H1 (cell line): ENCODE data around the gene PTPRG. TPM values are rescaled to one million over a fixed set of nuclear protein-coding genes. Genes with fewer than 3 reads are reported as not detected.

Experiments used
- CTCF ChIA-PET: fragments of 300-600 bp; sonication (Branson Sonifier 250); formaldehyde crosslinking; loops from one replicate; lab custom pipeline; 2021; ENCODE audit not compliant: partially characterized antibody; lab: Charles Lee
- POLR2A ChIA-PET: fragments of 300-600 bp; sonication (Branson Sonifier 250); formaldehyde crosslinking; loops from one replicate; lab custom pipeline; 2021; ENCODE audit warnings: inconsistent platforms; ENCODE audit not compliant: partially characterized antibody; lab: Charles Lee
- DNase-seq, 2 experiments: peaks; one replicate each; pipeline versions ENCODE4 v3.0.0 to v3.0.0-alpha.2; 2010 to 2022; ENCODE audit warnings: low spot score in 2 of 2, low read depth in 1 of 2, mixed read lengths in 1 of 2
- FAIRE-seq: peaks from 2 replicates; lab custom pipeline; 2011; peaks lifted over from hg19 to GRCh38; lab: Jason Lieb, UNC
- H2AFZ ChIP-seq: 2 replicates; pipeline ENCODE4 v1.8.1; 2012; ENCODE audit warnings: low read length, inconsistent platforms
- H2AK5ac ChIP-seq: 2 replicates; pipeline ENCODE4 v1.6.1; 2013; ENCODE audit warnings: low read depth, low read length
- H2BK120ac ChIP-seq: replicated peaks from 2 replicates; pipeline ENCODE3; 2013; ENCODE audit warnings: low read depth, low read length, inconsistent platforms
- H2BK12ac ChIP-seq: 2 replicates; pipeline ENCODE4 v1.6.1; 2013; ENCODE audit warnings: low read depth, low read length
- H2BK15ac ChIP-seq: 2 replicates; pipeline ENCODE4 v1.6.1; 2013; ENCODE audit warnings: low read length
- H2BK20ac ChIP-seq: 2 replicates; pipeline ENCODE4 v1.6.1; 2013; ENCODE audit warnings: low read length
- H2BK5ac ChIP-seq: 2 replicates; pipeline ENCODE4 v1.6.1; 2013; ENCODE audit warnings: low read depth, low read length
- H3K14ac ChIP-seq: 2 replicates; pipeline ENCODE4 v1.6.1; 2013; ENCODE audit warnings: inconsistent platforms; ENCODE audit not compliant: insufficient read length
- H3K18ac ChIP-seq: 2 replicates; pipeline ENCODE4 v1.6.1; 2013; ENCODE audit warnings: low read length; ENCODE audit errors: extremely low read depth
- H3K23ac ChIP-seq: 2 replicates; pipeline ENCODE4 v1.6.1; 2013; ENCODE audit warnings: inconsistent platforms; ENCODE audit not compliant: insufficient read length
- H3K23me2 ChIP-seq: 2 replicates; pipeline ENCODE4 v1.6.1; 2013; ENCODE audit warnings: low read depth, low read length
- H3K27ac ChIP-seq: 2 replicates; pipeline ENCODE4 v1.6.1; 2011; ENCODE audit warnings: low read depth, low read length, inconsistent platforms
- H3K27me3 ChIP-seq, 4 experiments: replicated peaks in 1 of 4; 1 replicate in 1 of 4; 2 replicates in 3 of 4; pipeline versions ENCODE4 v1.6.1 to v1.8.1; 2011 to 2013; ENCODE audit warnings: low read length in 3 of 4, mild to moderate bottlenecking in 3 of 4, inconsistent platforms in 2 of 4, mixed read lengths in 2 of 4, moderate library complexity in 1 of 4; ENCODE audit not compliant: control insufficient read depth in 3 of 4, insufficient read depth in 3 of 4; ENCODE audit errors: extremely low read depth in 1 of 4
- H3K36me3 ChIP-seq, 4 experiments: 2 replicates each; pipeline versions ENCODE4 v1.6.1 to v1.8.1; 2011 to 2013; ENCODE audit warnings: mild to moderate bottlenecking in 4 of 4, low read length in 3 of 4, moderate library complexity in 2 of 4, control low read depth in 1 of 4, inconsistent platforms in 1 of 4; ENCODE audit not compliant: insufficient read depth in 4 of 4, control insufficient read depth in 2 of 4
- H3K4ac ChIP-seq: replicated peaks from 2 replicates; pipeline ENCODE3; 2013; ENCODE audit warnings: low read length, low read depth, mixed read lengths, inconsistent platforms; ENCODE audit not compliant: insufficient read length
- H3K4me1 ChIP-seq, 4 experiments: replicated peaks in 1 of 4; 1 replicate in 1 of 4; 2 replicates in 3 of 4; pipeline versions ENCODE4 v1.6.1 to v1.8.1; 2011 to 2013; ENCODE audit warnings: low read length in 3 of 4, inconsistent platforms in 2 of 4, mixed read lengths in 1 of 4; ENCODE audit not compliant: insufficient read depth in 4 of 4, control insufficient read depth in 3 of 4
- H3K4me2 ChIP-seq, 2 experiments: 2 replicates each; pipeline versions ENCODE4 v1.6.1 to v1.8.1; 2011 to 2013; ENCODE audit warnings: low read depth in 2 of 2, low read length in 2 of 2, control low read depth in 1 of 2, inconsistent platforms in 1 of 2, mild to moderate bottlenecking in 1 of 2; ENCODE audit not compliant: insufficient read depth in 1 of 2
- H3K4me3 ChIP-seq, 4 experiments: fragments of 200-600, 300-600 bp in 1 of 4; sonication (generic), shearing (Covaris generic), sonication (Bioruptor Twin) in 1 of 4; 2 replicates each; pipeline versions ENCODE4 v1.5.1 to v1.8.1; 2011 to 2016; ENCODE audit warnings: low read length in 4 of 4, low read depth in 3 of 4, control low read depth in 2 of 4, inconsistent platforms in 2 of 4, mild to moderate bottlenecking in 2 of 4, mixed read lengths in 1 of 4, moderate library complexity in 1 of 4; ENCODE audit not compliant: insufficient read depth in 2 of 4; ENCODE audit errors: extremely low read depth in 1 of 4
- H3K56ac ChIP-seq: replicated peaks from 2 replicates; pipeline ENCODE3; 2013; ENCODE audit warnings: low read depth, mild to moderate bottlenecking, mixed read lengths, low read length, inconsistent platforms; ENCODE audit not compliant: insufficient read length
- H3K79me1 ChIP-seq: 2 replicates; pipeline ENCODE4 v1.6.1; 2013; ENCODE audit warnings: low read depth, low read length, control low read depth
- H3K79me2 ChIP-seq, 2 experiments: 2 replicates each; pipeline versions ENCODE4 v1.6.1 to v1.8.1; 2012 to 2013; ENCODE audit warnings: low read length in 2 of 2, mild to moderate bottlenecking in 2 of 2, inconsistent platforms in 1 of 2; ENCODE audit not compliant: insufficient read depth in 2 of 2, control insufficient read depth in 1 of 2
- H3K9ac ChIP-seq, 4 experiments: replicated peaks in 1 of 4; 1 replicate in 1 of 4; 2 replicates in 3 of 4; pipeline versions ENCODE4 v1.6.1 to v1.8.1; 2011 to 2013; ENCODE audit warnings: low read depth in 3 of 4, low read length in 3 of 4, control low read depth in 2 of 4, mild to moderate bottlenecking in 2 of 4, moderate library complexity in 2 of 4, inconsistent platforms in 1 of 4; ENCODE audit errors: extremely low read depth in 1 of 4
- H3K9me3 ChIP-seq, 2 experiments: 2 replicates each; pipeline versions ENCODE4 v1.6.1 to v1.8.1; 2012 to 2013; ENCODE audit warnings: mild to moderate bottlenecking in 2 of 2, moderate library complexity in 2 of 2, control low read depth in 1 of 2, inconsistent platforms in 1 of 2, low read depth in 1 of 2, low read length in 1 of 2, mixed read lengths in 1 of 2; ENCODE audit not compliant: insufficient read depth in 2 of 2
- H4K20me1 ChIP-seq, 2 experiments: replicated peaks in 1 of 2; 2 replicates each; pipeline versions ENCODE3 to v1.8.1; 2011 to 2013; ENCODE audit warnings: inconsistent platforms in 2 of 2, low read length in 2 of 2, mild to moderate bottlenecking in 1 of 2; ENCODE audit not compliant: insufficient read depth in 2 of 2, control insufficient read depth in 1 of 2
- H4K5ac ChIP-seq: 2 replicates; pipeline ENCODE4 v1.6.1; 2013; ENCODE audit warnings: low read length, low read depth, mixed read lengths, inconsistent platforms; ENCODE audit not compliant: insufficient read length
- H4K8ac ChIP-seq: 2 replicates; pipeline ENCODE4 v1.8.0; 2013; ENCODE audit warnings: mild to moderate bottlenecking, moderate library complexity, low read length, inconsistent platforms; ENCODE audit not compliant: insufficient read depth; ENCODE audit errors: extremely low read depth
- H4K91ac ChIP-seq: replicated peaks from 2 replicates; pipeline ENCODE3; 2013; ENCODE audit warnings: low read length, mixed read lengths, inconsistent platforms; ENCODE audit not compliant: insufficient read length
- GABPA ChIP-seq: IDR thresholded peaks from 2 replicates; pipeline ENCODE4 v1.6.1; 2011; ENCODE audit warnings: mild to moderate bottlenecking, low read length, moderate library complexity, borderline replicate concordance; ENCODE audit not compliant: insufficient read depth
- SIX5 ChIP-seq: IDR thresholded peaks from 2 replicates; pipeline ENCODE4 v1.6.1; 2011; ENCODE audit warnings: mild to moderate bottlenecking, low read depth, low read length
- TAF7 ChIP-seq: optimal IDR thresholded peaks from 2 replicates; pipeline ENCODE3; 2011; ENCODE audit warnings: low read depth, mild to moderate bottlenecking, inconsistent platforms, low read length, moderate library complexity, borderline replicate concordance
- WGBS, 2 experiments: shearing (Covaris generic) in 1 of 2; methylation state at CpG; one replicate each; pipeline versions ENCODE4 v1.1.6 to v1.1.7; 2013 to 2015; ENCODE audit warnings: low lambda C conversion rate in 2 of 2, mixed read lengths in 2 of 2, inconsistent platforms in 1 of 2, low coverage in 1 of 2, missing lambda C conversion rate in 1 of 2; ENCODE audit not compliant: insufficient replicate concordance in 2 of 2, insufficient coverage in 1 of 2, insufficient read length in 1 of 2; ENCODE audit errors: extremely low coverage in 1 of 2, missing lambda C conversion rate in 1 of 2; 5-methylcytosine and 5-hydroxymethylcytosine counted together
- polyA plus RNA-seq, 7 experiments: library from polyadenylated mRNA; depleted of rRNA in 3 of 7; stranded (reverse) in 5 of 7; unstranded in 2 of 7; fragments of >200 nt in 5 of 7; fragments of 200-250 nt in 2 of 7; gene quantifications; 1 replicate in 5 of 7; 2 replicates in 1 of 7; 4 replicates in 1 of 7; pipeline versions ENCODE4 v1.2.1 to v1.2.3, GENCODE V29; 2011 to 2013; ENCODE audit warnings: missing spikeins in 2 of 7, mixed read lengths in 2 of 7
- total RNA-seq: library from RNA; stranded (reverse); fragmentation: NEBNext Ultra II Directional; extraction: Animal tissue kit (Norgen Biotek cat#: 25700); gene quantifications from 2 replicates; pipeline ENCODE4 v1.2.1, GENCODE V29; 2021

The PTPRG gene
- total and polyA plus RNA-seq, 2 of the 8 experiments (the other 6 are each of a cell fraction or from before 2014, with no cell fraction given), result 23.3 to 96.2 TPM

- H3K79me2 ChIP-seq, result peaks cover 0 to 95% of the 10 kb centered on the region in 2 experiments; a peak in 3 of 4 replicates
- H3K23ac ChIP-seq, result no peak overlapping the region
- no peak overlapping the region for H4K91ac ChIP-seq
- H3K27ac ChIP-seq, result no peak overlapping the region
- H3K4me3 ChIP-seq, result no peak overlapping the region
- H3K56ac ChIP-seq, result no peak overlapping the region
- H2AFZ ChIP-seq, result no peak overlapping the region
- H2AK5ac ChIP-seq, result no peak overlapping the region
- H3K27me3 ChIP-seq, result no peaks in the 10 kb centered on the region
- no peak overlapping the region for H3K18ac ChIP-seq
- no peak overlapping the region for H2BK15ac ChIP-seq
- H3K9ac ChIP-seq, result no peak overlapping the region
- no peak for TF ChIP-seq SIX5
- TF ChIP-seq GABPA, result no peak
- TF ChIP-seq TAF7, result no peak
- POLR2A ChIA-PET, result no interaction called here
- FAIRE-seq, result no peak
- peaks cover 4 to 17% (median 12%) of the 10 kb centered on the region in 4 experiments for H3K4me1 ChIP-seq
- no peak overlapping the region for H3K4me2 ChIP-seq
- H3K4ac ChIP-seq, result no peak overlapping the region
- H3K14ac ChIP-seq, result no peak overlapping the region
- CTCF ChIA-PET, result interaction anchor here (0.7 to 1.2 kb wide), 3 partner anchors 9 to 355 kb away, joined by 3 to 5 read pairs (median 3); no protein-coding TSS in a partner anchor
- H3K36me3 ChIP-seq, result no peaks in the 10 kb centered on the region; a peak in 1 of 8 replicates
- peaks cover 7% of the 10 kb centered on the region for H3K79me1 ChIP-seq
- no peak overlapping the region for H2BK5ac ChIP-seq
- 75% methylated on average over 1 of the region's 1 CpG; no CpG with 5 or more reads in 1 of the 2 experiments for WGBS, 2 experiments
- H4K5ac ChIP-seq, result no peak overlapping the region
- H2BK120ac ChIP-seq, result no peak overlapping the region
- no peak overlapping the region for H2BK12ac ChIP-seq
- peaks cover 2% of the 10 kb centered on the region in 2 experiments for H4K20me1 ChIP-seq
- H2BK20ac ChIP-seq, result no peak overlapping the region
- no peaks in the 10 kb centered on the region for H3K23me2 ChIP-seq
- no peak for DNase-seq
- H4K8ac ChIP-seq, result no peak overlapping the region
- H3K9me3 ChIP-seq, result no peaks in the 10 kb centered on the region
Observed at GRCh38 chr3:61831973-61832372, 270.6 kb downstream of the PTPRG start.
